DND-41 (cell line): ENCODE results near the gene LRRC51.

Source experiments
- ATAC-seq: fragments of 200-7000 bp; cut with Tn5 transposase; 3 replicates; pipeline ENCODE4 v1.9.1; 2021; ENCODE audit warnings: low read depth; ENCODE audit not compliant: insufficient read depth
- DNase-seq: peaks from one replicate; pipeline ENCODE4 v3.0.0-alpha.2; 2020
- H2AFZ ChIP-seq: 2 replicates; pipeline ENCODE4 v1.6.0; 2012; ENCODE audit warnings: low read depth, low read length
- H3K27ac ChIP-seq: 2 replicates; pipeline ENCODE4 v1.5.1; 2012; ENCODE audit warnings: low read length, inconsistent platforms
- H3K27me3 ChIP-seq: fragments of 200-600 bp; sonication (generic); 2 replicates; pipeline ENCODE4 v1.6.0; 2012; ENCODE audit warnings: low read length, mild to moderate bottlenecking, inconsistent platforms; ENCODE audit not compliant: insufficient read depth, poor library complexity
- H3K36me3 ChIP-seq: 2 replicates; pipeline ENCODE4 v1.5.1; 2012; ENCODE audit warnings: low read length, inconsistent platforms; ENCODE audit not compliant: insufficient read depth
- H3K4me1 ChIP-seq: 2 replicates; pipeline ENCODE4 v1.5.1; 2012; ENCODE audit warnings: mild to moderate bottlenecking, low read length; ENCODE audit not compliant: insufficient read depth
- H3K4me2 ChIP-seq: 2 replicates; pipeline ENCODE4 v1.6.0; 2012; ENCODE audit warnings: mild to moderate bottlenecking, moderate library complexity, low read length, inconsistent platforms; ENCODE audit not compliant: insufficient read depth
- H3K4me3 ChIP-seq, 2 experiments: fragments of 200-600 bp in 1 of 2; shearing (Covaris generic) in 1 of 2; 2 replicates each; pipeline ENCODE4 v1.5.1; 2012 to 2016; ENCODE audit warnings: inconsistent platforms in 2 of 2, low read length in 2 of 2, mild to moderate bottlenecking in 2 of 2, low read depth in 1 of 2, moderate library complexity in 1 of 2
- H3K79me2 ChIP-seq: 2 replicates; pipeline ENCODE4 v1.6.0; 2012; ENCODE audit warnings: low read length, inconsistent platforms; ENCODE audit not compliant: insufficient read depth
- H3K9ac ChIP-seq: 2 replicates; pipeline ENCODE4 v1.6.0; 2012; ENCODE audit warnings: low read depth, mild to moderate bottlenecking, inconsistent platforms, low read length, moderate library complexity
- H3K9me3 ChIP-seq: 2 replicates; pipeline ENCODE4 v1.5.1; 2012; ENCODE audit warnings: low read length, moderate library complexity, mild to moderate bottlenecking, inconsistent platforms; ENCODE audit not compliant: insufficient read depth, severe bottlenecking
- H4K20me1 ChIP-seq: 2 replicates; pipeline ENCODE4 v1.6.0; 2012; ENCODE audit warnings: low read length; ENCODE audit not compliant: insufficient read depth
- EZH2 ChIP-seq: IDR thresholded peaks from 3 replicates; pipeline ENCODE4 v1.6.1; 2012; ENCODE audit warnings: borderline replicate concordance, low read depth, mild to moderate bottlenecking, moderate library complexity, low read length, inconsistent platforms; ENCODE audit not compliant: severe bottlenecking
- TF ChIP-seq, protein P1 (sequence below): IDR thresholded peaks from 2 replicates; pipeline ENCODE4 v1.5.1; 2012; ENCODE audit warnings: borderline replicate concordance, low read length, moderate library complexity, mild to moderate bottlenecking; ENCODE audit not compliant: poor library complexity, severe bottlenecking; ENCODE audit errors: extremely low read depth

The LRRC51 gene

DNA sequence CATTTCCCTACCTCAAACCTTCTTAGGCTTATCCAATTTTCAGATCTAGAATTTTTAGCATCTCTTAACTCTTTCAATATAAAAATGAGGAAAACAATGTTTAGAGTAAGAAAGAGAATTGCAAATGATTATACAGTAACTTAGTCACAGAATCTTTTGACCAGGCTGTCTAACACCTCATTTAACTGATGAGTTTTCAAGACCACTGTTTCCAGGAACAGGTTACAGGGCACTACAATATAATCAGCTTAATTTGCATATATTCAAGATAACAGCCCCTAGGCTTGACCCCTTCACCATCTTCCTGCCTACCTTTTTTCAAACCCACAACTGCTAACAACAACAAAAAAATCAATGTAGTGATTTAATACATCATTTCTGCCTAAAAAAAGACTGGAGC, 13.0 kb upstream of the LRRC51 start:
- Histone ChIP-seq H3K4me1 (peaks cover 8% of the 10 kb centered on the region), H2AFZ (no peak overlapping the region), H4K20me1 (peaks cover 53% of the 10 kb centered on the region), H3K4me3 (no peak overlapping the region), H3K36me3 (peaks cover 60% of the 10 kb centered on the region), H3K27me3 (no peaks in the 10 kb centered on the region), H3K9ac (no peak overlapping the region), H3K27ac (no peak overlapping the region), H3K9me3 (no peaks in the 10 kb centered on the region), H3K79me2 (peaks cover 94% of the 10 kb centered on the region), H3K4me2 (no peak overlapping the region)
- ATAC-seq (no peak), DNase-seq (no peak)
- TF ChIP-seq EZH2, result no peak
- TF ChIP-seq, protein P1, sequence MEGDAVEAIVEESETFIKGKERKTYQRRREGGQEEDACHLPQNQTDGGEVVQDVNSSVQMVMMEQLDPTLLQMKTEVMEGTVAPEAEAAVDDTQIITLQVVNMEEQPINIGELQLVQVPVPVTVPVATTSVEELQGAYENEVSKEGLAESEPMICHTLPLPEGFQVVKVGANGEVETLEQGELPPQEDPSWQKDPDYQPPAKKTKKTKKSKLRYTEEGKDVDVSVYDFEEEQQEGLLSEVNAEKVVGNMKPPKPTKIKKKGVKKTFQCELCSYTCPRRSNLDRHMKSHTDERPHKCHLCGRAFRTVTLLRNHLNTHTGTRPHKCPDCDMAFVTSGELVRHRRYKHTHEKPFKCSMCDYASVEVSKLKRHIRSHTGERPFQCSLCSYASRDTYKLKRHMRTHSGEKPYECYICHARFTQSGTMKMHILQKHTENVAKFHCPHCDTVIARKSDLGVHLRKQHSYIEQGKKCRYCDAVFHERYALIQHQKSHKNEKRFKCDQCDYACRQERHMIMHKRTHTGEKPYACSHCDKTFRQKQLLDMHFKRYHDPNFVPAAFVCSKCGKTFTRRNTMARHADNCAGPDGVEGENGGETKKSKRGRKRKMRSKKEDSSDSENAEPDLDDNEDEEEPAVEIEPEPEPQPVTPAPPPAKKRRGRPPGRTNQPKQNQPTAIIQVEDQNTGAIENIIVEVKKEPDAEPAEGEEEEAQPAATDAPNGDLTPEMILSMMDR, result no peak

DNA sequence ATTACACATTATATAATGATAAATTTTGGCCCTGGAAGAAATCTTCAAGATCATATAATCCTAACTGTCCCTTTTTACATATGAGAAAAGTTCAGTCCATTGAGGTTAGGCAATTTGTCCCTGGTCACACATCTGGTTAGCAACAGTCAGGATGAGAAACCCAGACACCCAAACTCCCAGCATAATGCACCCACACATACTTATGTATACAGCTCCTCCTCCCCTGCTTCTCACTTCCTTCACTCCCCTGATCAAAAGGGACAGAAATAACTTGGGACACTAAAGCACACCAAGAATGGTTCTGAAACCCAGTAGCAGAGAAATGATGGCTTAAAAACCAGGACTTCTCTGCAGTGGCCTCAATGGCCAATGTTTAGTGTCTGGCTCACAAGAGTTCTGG, 11.4 kb upstream of the LRRC51 start:
- no peaks in the 10 kb centered on the region for H3K9me3 ChIP-seq
- H4K20me1 ChIP-seq, result peaks cover 50% of the 10 kb centered on the region
- no peak overlapping the region for H3K9ac ChIP-seq
- DNase-seq (no peak), ATAC-seq (no peak)
- no peaks in the 10 kb centered on the region for H3K27me3 ChIP-seq
- H3K79me2 ChIP-seq, result peaks cover 93% of the 10 kb centered on the region
- peaks cover 48% of the 10 kb centered on the region for H3K36me3 ChIP-seq
- H3K4me1 ChIP-seq, result peaks cover 8% of the 10 kb centered on the region
- TF ChIP-seq, protein P1, result no peak
- TF ChIP-seq EZH2, result no peak
- H3K27ac ChIP-seq, result no peak overlapping the region
- H2AFZ ChIP-seq, result no peak overlapping the region
- H3K4me2 ChIP-seq, result no peak overlapping the region
- no peak overlapping the region for H3K4me3 ChIP-seq

DNA sequence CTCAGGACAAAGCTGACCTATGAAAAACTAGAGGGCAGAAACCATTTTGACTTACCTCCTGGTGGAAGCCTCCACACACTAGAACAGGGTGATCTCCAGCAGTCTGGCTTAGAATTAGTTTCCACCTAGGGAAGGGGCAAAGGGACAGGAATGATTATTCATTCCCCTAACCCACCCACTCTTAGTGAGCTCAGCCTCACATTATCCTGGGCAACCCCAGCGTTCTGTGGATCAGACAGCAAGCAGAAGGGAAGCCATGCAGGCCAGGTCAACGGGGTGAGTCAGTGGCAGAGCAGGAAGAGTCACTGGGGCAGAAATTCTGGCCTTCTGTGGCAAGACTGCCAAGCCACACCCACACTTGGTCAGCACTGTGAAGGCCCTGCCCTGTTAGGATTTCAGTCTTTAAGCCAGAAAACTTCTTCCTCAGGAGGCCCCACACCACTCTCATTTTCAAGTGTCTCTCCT, 10.8 kb upstream of the LRRC51 start:
- TF ChIP-seq, protein P1, result no peak
- TF ChIP-seq EZH2, result no peak
- Histone ChIP-seq H2AFZ (no peak overlapping the region), H3K4me2 (no peak overlapping the region), H3K4me1 (peaks cover 8% of the 10 kb centered on the region), H3K27ac (no peak overlapping the region), H3K9me3 (no peaks in the 10 kb centered on the region), H3K4me3 (no peak overlapping the region), H3K36me3 (peaks cover 51% of the 10 kb centered on the region), H3K79me2 (peaks cover 93% of the 10 kb centered on the region), H3K27me3 (no peaks in the 10 kb centered on the region), H4K20me1 (peaks cover 54% of the 10 kb centered on the region), H3K9ac (no peak overlapping the region)
- DNase-seq (no peak), ATAC-seq (no peak)

DNA sequence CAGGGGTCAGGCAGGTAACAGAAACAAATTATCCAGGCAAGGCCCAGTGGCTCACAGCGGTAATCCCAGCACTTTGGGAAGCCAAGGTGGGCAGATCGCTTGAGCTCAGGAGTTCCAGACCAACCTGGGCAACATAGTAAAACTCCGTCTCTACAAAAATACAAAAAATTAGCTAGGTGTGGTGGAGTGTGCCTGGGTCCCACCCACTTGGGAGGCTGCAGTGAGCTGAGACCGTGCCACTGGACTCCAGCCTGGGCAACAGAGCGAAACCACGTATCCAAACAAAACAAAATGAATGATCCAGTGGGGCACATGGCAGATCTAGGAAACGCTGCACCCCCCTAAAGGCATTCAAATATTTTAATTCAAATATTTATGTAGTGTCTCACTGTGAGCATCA, 10.2 kb upstream of the LRRC51 start:
- H3K27me3 ChIP-seq, result no peaks in the 10 kb centered on the region
- H3K4me1 ChIP-seq, result peaks cover 8% of the 10 kb centered on the region
- no peak overlapping the region for H3K4me2 ChIP-seq
- ATAC-seq (no peak), DNase-seq (no peak)
- no peak overlapping the region for H2AFZ ChIP-seq
- H3K9ac ChIP-seq, result no peak overlapping the region
- peaks cover 55% of the 10 kb centered on the region for H3K36me3 ChIP-seq
- H3K79me2 ChIP-seq, result peaks cover 97% of the 10 kb centered on the region
- no peak for TF ChIP-seq EZH2
- TF ChIP-seq, protein P1, result no peak
- H4K20me1 ChIP-seq, result peaks cover 54% of the 10 kb centered on the region
- no peak overlapping the region for H3K4me3 ChIP-seq
- H3K9me3 ChIP-seq, result no peaks in the 10 kb centered on the region
- no peak overlapping the region for H3K27ac ChIP-seq
